Ectodermal cell (in vitro differentiated cells): ENCODE data around the gene GSTT4.
"Not testable (repeated sequence)": the region's sequence is repeated elsewhere in the genome, so short reads cannot be mapped to it uniquely, and the experiment has no call there.

ENCODE experiments used
- H3K27ac ChIP-seq: 2 replicates; pipeline ENCODE4 v1.7.0; 2013; ENCODE audit warnings: mild to moderate bottlenecking, low read depth, low read length; ENCODE audit not compliant: insufficient read depth, poor library complexity, severe bottlenecking
- H3K27me3 ChIP-seq: 2 replicates; pipeline ENCODE4 v1.7.0; 2013; ENCODE audit warnings: mild to moderate bottlenecking, low read length; ENCODE audit not compliant: insufficient read depth, control insufficient read depth, poor library complexity, severe bottlenecking
- H3K36me3 ChIP-seq: one replicate; pipeline ENCODE4 v1.7.0; 2013; ENCODE audit warnings: low read length; ENCODE audit not compliant: control insufficient read depth, insufficient read depth
- H3K4me1 ChIP-seq: one replicate; pipeline ENCODE4 v1.7.0; 2013; ENCODE audit warnings: low read length; ENCODE audit not compliant: control insufficient read depth, insufficient read depth
- H3K4me3 ChIP-seq: 2 replicates; pipeline ENCODE4 v1.7.0; 2013; ENCODE audit warnings: low read depth, low read length, control low read depth; ENCODE audit not compliant: insufficient read depth
- H3K9me3 ChIP-seq: 2 replicates; pipeline ENCODE4 v1.7.0; 2013; ENCODE audit warnings: mild to moderate bottlenecking, low read length, moderate library complexity; ENCODE audit not compliant: control insufficient read depth
- WGBS, 2 experiments: methylation state at CpG; one replicate each; pipeline ENCODE4 v1.1.7; 2013; ENCODE audit warnings: missing lambda C conversion rate in 2 of 2; 5-methylcytosine and 5-hydroxymethylcytosine counted together

GSTT4 gene

DNA sequence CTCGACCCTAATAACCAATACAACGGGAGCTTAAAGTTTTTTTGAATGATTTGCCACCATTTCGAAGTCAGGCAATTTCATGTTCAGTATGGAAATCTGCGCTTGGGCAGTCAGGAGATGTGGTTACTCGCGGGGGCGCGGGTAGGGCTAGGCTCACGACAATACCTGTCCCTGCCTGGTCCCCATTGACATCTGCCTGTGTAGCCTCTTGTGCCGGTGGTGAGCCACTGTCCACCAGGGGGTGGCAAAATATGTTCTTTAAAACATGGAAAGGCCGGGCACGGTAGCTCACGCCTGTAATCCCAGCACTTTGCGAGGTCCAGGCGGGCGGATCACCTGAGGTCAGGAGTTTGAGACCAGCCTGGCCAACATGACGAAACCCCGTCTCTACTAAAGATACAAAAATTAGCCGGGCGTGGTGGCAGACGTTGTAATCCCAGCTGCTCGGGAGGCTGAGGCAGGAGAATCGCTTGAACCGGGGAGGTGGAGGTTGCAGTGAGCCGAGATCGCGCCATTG lies 30.4 kb downstream of the GSTT4 start:
- H3K27me3 ChIP-seq, H3K4me1 ChIP-seq, H3K9me3 ChIP-seq, H3K4me3 ChIP-seq, H3K27ac ChIP-seq: not testable (repeated sequence)
- WGBS, 2 experiments: 24 to 27% methylated on average over 6 of the region's 27 CpGs
- H3K36me3 ChIP-seq: peaks cover 16% of the 10 kb centered on the region

DNA sequence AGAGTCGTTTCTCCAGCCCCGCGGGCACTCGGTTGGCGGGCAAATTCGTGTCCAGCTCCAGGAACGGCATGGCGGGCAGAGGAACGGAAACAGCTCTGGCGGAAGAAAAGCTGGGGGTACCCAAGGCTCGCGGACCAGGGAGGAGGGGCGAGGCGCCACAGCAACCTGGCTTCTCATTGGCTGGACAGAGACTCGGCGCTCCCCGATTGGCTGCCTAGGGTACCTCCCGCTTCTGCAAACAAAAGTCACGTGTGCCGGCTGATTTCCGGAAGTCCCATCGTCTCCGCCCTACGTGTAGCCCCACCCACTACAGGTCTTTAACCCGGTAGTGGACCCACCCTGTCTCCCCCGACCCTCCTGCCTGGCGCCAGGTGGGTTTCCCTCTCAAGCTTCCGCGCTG lies 30.9 kb downstream of the GSTT4 start, which contains the start of gene DDT:
TSS of gene DDT (minus strand) at position 97 of the 400 bp plus-strand sequence. CDS start at position 70, 27 bp downstream.
- not testable (repeated sequence) for H3K4me1 ChIP-seq, H3K4me3 ChIP-seq, H3K27ac ChIP-seq, H3K9me3 ChIP-seq, H3K27me3 ChIP-seq
- WGBS, 2 experiments: no CpG with 5 or more reads among the region's 29 CpGs
- peaks cover 21% of the 10 kb centered on the region for H3K36me3 ChIP-seq

DNA sequence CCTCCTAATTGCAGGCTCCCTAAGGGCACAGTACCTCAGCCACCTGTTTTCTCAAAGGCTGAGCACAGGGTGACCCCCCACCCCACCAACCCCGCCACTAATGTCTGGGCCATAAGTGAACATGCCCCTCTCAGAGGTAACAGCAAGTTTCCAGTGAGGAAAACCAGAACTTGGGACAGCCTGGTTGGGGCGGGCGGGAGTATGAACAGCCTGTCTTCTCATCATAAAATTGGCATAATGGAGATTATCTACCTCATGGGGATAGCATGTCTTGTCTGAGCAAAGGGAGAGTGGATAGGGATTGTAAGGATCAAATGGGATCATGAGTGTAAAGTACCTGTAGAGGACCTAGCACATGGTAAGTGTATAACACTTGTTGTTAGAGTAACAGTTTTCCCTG lies 33.3 kb downstream of the GSTT4 start:
- H3K9me3 ChIP-seq, H3K27ac ChIP-seq, H3K27me3 ChIP-seq, H3K4me1 ChIP-seq, H3K4me3 ChIP-seq: not testable (repeated sequence)
- H3K36me3 ChIP-seq: peaks cover 24% of the 10 kb centered on the region
- 93 to 100% methylated on average over 3 of the region's 3 CpGs for WGBS, 2 experiments

DNA sequence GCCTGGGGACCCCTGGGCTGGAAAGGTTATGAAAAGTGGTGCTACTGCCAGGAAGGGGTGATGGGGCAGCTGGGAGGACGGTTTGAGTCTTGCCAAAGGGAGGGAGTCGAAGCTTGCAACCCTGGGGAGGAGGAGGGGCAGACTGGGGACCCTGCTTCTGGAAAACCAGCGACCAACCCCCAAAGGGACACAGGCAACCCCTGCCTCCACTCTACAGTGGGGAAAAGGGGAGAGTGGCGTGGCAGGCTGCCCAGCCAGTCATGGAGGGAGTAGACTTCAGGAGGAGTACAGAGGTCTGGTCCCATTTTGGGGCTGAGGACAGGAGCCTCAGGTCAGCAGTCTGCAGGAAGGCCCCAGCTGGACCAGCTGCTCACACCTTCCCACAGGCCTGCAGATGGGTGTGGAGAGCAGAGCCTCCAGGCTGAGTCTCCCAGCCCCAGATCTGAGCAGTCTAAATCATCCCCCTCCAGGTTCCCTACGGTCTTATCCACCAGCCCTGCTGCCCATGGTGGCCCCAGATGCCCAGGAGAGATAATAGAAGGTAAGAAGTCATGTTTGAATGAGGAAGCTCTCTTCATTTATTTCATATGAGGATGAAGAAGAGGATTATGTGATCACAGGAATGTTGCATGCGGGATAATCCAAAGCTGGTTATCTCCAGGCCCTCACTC lies 34.3 kb downstream of the GSTT4 start:
- Histone ChIP-seq H3K4me1 (no peaks in the 10 kb centered on the region), H3K4me3 (no peak overlapping the region), H3K27me3 (no peaks in the 10 kb centered on the region), H3K9me3 (no peaks in the 10 kb centered on the region), H3K27ac (no peak overlapping the region), H3K36me3 (peaks cover 24% of the 10 kb centered on the region)
- 91 to 94% methylated on average over 6 of the region's 6 CpGs for WGBS, 2 experiments

DNA sequence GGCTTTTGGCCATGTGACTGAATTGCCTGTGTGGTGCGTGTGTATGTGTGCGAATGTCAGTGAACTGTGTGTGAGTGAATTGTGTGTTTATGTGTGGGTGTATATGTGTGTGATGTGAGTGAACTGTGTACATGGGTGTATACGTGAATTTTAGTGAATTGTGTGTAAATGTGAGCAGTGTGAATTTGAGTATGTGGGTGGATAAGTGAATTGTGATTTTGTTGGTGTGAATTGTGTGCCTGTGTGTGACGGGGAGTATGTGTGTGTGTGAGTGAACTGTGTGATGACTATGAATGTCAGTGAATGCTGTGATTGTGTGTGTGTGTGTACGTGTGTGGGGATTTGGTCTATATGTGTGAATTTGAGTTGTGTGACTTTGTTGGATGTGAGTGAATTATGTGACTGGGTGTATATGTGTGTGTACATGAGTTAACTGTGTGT lies 35.0 kb downstream of the GSTT4 start:
- WGBS, 2 experiments: 94 to 95% methylated on average over 5 of the region's 5 CpGs
- H3K4me3 ChIP-seq: no peak overlapping the region
- H3K27me3 ChIP-seq: no peaks in the 10 kb centered on the region
- H3K36me3 ChIP-seq: peaks cover 24% of the 10 kb centered on the region
- H3K4me1 ChIP-seq: no peaks in the 10 kb centered on the region
- H3K9me3 ChIP-seq: no peaks in the 10 kb centered on the region
- no peak overlapping the region for H3K27ac ChIP-seq

DNA sequence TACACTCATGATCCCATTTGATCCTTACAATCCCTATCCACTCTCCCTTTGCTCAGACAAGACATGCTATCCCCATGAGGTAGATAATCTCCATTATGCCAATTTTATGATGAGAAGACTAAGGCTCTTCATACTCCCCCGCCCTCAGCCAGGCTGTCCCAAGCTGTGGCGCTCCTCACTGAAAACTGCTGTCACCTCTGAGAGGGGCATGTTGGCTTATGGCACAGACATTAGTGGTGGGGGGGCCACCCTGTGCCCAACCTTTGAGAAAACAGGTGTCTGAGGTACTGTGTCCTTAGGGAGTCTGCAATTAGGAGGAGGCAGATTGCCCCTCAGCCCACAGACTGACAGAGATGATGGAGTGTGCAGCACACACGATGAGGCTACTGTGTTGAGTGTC lies 36.2 kb downstream of the GSTT4 start:
- Histone ChIP-seq H3K27ac (no peak overlapping the region), H3K4me3 (no peak overlapping the region)

DNA sequence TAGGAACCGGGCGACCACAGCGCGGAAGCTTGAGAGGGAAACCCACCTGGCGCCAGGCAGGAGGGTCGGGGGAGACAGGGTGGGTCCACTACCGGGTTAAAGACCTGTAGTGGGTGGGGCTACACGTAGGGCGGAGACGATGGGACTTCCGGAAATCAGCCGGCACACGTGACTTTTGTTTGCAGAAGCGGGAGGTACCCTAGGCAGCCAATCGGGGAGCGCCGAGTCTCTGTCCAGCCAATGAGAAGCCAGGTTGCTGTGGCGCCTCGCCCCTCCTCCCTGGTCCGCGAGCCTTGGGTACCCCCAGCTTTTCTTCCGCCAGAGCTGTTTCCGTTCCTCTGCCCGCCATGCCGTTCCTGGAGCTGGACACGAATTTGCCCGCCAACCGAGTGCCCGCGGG lies 38.7 kb downstream of the GSTT4 start, which contains the start of gene DDTL:
TSS of gene DDTL (plus strand) at position 321 of the 400 bp plus-strand sequence. CDS start at position 348, 27 bp downstream.
- not testable (repeated sequence) for H3K27ac ChIP-seq, H3K9me3 ChIP-seq, H3K27me3 ChIP-seq, H3K4me3 ChIP-seq, H3K4me1 ChIP-seq
- peaks cover 22% of the 10 kb centered on the region for H3K36me3 ChIP-seq
- no CpG with 5 or more reads among the region's 30 CpGs for WGBS, 2 experiments

More for the DNA sequence above, 36.2 kb downstream of the GSTT4 start:
- Histone ChIP-seq H3K9me3 (no peaks in the 10 kb centered on the region), H3K27me3 (no peaks in the 10 kb centered on the region), H3K4me1 (no peaks in the 10 kb centered on the region), H3K36me3 (peaks cover 24% of the 10 kb centered on the region)
- WGBS, 2 experiments: 94 to 96% methylated on average over 3 of the region's 3 CpGs

DNA sequence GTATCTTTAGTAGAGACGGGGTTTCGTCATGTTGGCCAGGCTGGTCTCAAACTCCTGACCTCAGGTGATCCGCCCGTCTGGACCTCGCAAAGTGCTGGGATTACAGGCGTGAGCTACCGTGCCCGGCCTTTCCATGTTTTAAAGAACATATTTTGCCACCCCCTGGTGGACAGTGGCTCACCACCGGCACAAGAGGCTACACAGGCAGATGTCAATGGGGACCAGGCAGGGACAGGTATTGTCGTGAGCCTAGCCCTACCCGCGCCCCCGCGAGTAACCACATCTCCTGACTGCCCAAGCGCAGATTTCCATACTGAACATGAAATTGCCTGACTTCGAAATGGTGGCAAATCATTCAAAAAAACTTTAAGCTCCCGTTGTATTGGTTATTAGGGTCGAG lies 39.2 kb downstream of the GSTT4 start:
- not testable (repeated sequence) for H3K27me3 ChIP-seq, H3K4me1 ChIP-seq, H3K9me3 ChIP-seq, H3K4me3 ChIP-seq, H3K27ac ChIP-seq
- peaks cover 19% of the 10 kb centered on the region for H3K36me3 ChIP-seq
- no CpG with 5 or more reads among the region's 18 CpGs for WGBS, 2 experiments

DNA sequence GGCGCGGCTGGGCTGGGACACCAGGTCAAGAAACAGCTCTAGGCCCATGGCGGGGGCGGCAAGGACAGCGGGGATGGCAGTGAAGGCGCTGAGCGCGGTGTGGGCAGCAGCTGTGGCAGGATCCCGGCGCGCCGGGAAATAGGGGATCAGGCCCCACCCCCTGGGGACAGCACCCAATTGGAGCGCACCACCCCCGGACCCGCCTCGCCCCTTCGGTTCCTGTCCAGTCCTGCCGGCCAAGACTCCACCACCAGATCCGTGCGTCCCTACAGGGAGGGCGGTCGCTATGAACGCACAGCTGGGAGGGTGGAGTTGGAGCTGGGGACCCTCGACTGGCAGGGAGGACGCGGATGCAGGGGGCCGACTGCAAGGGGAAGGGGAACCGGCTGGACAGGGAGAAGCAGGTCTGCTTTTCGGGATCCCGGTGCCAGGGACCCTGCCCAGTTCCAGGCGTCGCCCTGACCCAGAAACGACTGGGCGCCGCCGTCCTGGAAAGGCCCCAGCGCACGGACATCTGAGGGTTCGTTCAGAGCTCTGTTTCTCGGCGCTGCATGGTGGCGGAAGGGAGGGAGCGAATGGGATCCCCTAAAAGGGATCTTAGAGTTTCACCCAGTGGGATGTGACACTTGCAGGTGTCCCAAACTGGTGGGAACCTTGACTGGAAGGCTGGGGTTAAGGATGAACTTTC lies 44.0 kb downstream of the GSTT4 start, which contains the start of gene GSTT2B:
TSS of gene GSTT2B (minus strand) at position 112 of the 688 bp plus-strand sequence. CDS start at position 48, 64 bp downstream.
- WGBS, 2 experiments: no CpG with 5 or more reads among the region's 43 CpGs
- not testable (repeated sequence) for H3K36me3 ChIP-seq, H3K9me3 ChIP-seq, H3K27ac ChIP-seq, H3K27me3 ChIP-seq, H3K4me1 ChIP-seq, H3K4me3 ChIP-seq

DNA sequence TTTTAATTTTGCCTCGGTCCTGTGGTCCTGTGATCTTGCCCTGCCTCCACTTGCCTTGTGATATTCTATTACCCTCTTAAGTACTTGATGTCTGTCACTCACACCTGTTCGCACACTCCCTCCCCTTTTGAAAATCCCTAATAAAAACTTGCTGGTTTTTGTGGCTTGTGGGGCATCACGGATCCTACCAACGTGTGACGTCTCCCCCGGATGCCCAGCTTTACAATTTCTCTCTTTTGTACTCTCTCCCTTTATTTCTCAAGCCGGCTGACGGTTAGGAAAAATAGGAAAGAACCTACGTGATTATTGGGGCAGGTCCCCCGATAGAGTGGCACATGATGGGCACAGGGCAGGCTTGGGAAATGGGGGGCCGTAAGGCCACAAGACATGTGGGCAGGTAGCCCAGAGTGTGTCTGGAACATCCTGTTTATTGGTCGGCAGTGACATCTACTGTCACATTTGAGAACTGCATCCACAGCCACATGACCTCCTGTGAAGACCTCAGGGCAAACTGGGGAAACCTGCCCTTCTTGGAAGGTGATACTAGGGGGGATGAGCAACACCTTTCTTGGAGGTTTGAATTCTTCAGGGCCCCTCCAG lies 48.9 kb downstream of the GSTT4 start:
- not testable (repeated sequence) for H3K4me3 ChIP-seq, H3K4me1 ChIP-seq, H3K27me3 ChIP-seq, H3K36me3 ChIP-seq, H3K9me3 ChIP-seq, H3K27ac ChIP-seq
- 16 to 22% methylated on average over 12 of the region's 12 CpGs for WGBS, 2 experiments
